Fibroblast of mammary gland (primary cell): ENCODE data around the gene HDDC3.

ENCODE experiments used
- DNase-seq: peaks from one replicate; pipeline ENCODE4 v3.0.0-alpha.2; 2010; ENCODE audit warnings: low read depth
- H3K4me3 ChIP-seq: 2 replicates; pipeline ENCODE4 v1.5.1; 2011; ENCODE audit warnings: low read depth, mild to moderate bottlenecking, low read length, moderate library complexity; ENCODE audit not compliant: control insufficient read depth
- TF ChIP-seq, protein P1 (sequence below): conservative IDR thresholded peaks from 2 replicates; pipeline ENCODE4 v1.5.1; 2011; ENCODE audit warnings: low read depth, low read length, inconsistent platforms; ENCODE audit not compliant: control insufficient read depth, insufficient read depth

The HDDC3 gene

GRCh38 chr15:90959894-90960293 lies 27.5 kb upstream of the HDDC3 start:
- TF ChIP-seq, protein P1, sequence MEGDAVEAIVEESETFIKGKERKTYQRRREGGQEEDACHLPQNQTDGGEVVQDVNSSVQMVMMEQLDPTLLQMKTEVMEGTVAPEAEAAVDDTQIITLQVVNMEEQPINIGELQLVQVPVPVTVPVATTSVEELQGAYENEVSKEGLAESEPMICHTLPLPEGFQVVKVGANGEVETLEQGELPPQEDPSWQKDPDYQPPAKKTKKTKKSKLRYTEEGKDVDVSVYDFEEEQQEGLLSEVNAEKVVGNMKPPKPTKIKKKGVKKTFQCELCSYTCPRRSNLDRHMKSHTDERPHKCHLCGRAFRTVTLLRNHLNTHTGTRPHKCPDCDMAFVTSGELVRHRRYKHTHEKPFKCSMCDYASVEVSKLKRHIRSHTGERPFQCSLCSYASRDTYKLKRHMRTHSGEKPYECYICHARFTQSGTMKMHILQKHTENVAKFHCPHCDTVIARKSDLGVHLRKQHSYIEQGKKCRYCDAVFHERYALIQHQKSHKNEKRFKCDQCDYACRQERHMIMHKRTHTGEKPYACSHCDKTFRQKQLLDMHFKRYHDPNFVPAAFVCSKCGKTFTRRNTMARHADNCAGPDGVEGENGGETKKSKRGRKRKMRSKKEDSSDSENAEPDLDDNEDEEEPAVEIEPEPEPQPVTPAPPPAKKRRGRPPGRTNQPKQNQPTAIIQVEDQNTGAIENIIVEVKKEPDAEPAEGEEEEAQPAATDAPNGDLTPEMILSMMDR = no peak
- H3K4me3 ChIP-seq = no peak overlapping the region
- DNase-seq = no peak

GRCh38 chr15:90959028-90959595 lies 26.8 kb upstream of the HDDC3 start:
- TF ChIP-seq, protein P1 = no peak
- DNase-seq = no peak

DNA sequence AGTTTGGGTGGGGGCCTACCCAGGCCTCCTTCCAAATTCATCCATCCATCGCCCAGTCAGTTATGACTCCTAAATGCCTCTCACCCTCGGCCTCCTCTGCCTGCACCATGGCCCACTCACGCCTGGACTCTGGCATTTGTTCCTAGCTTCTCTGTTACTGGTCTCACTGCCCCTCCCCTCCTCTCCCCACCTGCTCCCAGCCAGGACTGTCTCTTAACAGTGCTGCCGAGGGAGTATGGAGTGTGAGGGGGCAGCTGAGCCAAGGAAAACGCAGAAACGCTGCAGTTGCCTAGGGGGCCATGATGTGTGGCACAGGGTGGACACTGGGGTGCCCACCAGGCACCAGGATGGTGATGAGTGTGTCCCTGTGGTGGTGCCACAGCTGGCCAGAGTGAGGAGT lies 25.4 kb upstream of the HDDC3 start:
- peak overlapping the region; percentile 44 for H3K4me3 ChIP-seq
- TF ChIP-seq, protein P1 = no peak
- DNase-seq = no peak

More at GRCh38 chr15:90959028-90959595, 26.8 kb upstream of the HDDC3 start:
- H3K4me3 ChIP-seq = no peak overlapping the region

DNA sequence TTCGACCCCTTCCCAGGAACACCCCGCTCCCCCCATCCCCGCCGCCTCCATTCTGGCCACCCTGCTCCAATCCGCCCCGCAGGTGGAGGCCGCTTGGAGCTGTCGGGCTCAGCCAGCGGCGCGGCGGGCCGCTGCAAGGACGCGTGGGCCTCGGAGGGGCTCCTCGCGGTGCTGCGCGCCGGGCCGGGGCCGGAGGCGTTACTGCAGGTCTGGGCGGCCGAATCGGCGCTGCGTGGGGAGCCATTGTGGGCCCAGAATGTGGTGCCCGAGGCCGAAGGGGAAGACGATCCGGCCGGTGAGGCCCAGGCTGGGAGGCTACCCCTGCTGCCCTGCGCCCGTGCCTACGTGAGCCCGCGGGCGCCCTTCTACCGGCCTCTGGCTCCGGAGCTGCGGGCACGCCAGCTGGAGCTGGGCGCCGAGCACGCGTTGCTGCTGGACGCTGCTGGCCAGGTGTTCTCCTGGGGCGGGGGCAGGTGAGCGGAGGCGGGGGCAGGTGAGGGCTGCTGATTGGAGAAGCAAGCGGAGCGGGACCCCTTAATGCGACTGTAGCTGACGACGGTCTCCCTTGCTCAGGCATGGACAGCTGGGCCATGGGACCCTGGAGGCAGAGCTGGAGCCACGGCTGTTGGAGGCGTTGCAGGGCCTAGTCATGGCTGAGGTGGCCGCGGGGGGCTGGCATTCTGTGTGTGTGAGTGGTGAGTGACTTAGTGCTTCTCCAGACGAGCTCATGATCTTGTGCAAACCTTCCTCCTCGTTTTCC lies 24.9 kb upstream of the HDDC3 start:
- TF ChIP-seq, protein P1 = no peak
- H3K4me3 ChIP-seq = peak overlapping the region; percentile 55
- peak; percentile 64 for DNase-seq

DNA sequence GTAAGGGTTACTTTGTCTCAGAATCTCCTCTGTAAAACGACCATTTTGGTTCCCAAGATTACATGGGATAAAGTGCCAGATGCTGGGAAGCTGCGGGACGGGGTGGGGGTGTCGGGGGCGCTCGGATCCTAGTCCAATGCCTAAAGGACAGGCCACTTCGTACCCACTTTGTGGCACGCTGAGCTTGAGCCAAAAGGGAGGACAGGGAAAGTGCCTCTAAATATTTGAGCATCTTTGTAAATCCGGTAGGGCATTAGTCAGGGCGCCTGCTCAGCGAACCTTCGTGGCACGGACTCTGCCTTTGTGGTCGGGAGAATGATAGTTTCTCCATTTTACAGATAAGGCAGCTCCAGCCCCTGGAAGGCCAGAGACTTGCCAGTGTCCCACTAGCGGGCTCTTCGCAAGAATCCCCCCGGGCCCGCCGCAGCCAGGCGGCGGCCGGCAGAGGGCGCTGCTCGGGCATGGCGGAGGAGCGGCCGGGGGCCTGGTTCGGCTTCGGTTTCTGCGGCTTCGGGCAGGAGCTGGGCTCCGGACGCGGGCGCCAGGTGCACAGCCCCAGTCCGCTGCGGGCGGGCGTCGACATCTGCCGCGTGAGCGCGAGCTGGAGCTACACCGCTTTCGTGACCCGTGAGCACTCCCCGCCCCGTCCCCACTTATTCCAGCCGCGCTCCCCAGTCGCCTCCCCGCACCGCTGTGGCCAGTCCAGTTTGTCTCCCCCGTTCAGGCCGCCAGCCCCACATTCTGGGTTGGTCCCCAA lies 24.1 kb upstream of the HDDC3 start:
- TF ChIP-seq, protein P1 = peak; percentile 47
- peak overlapping the region; percentile 73 for H3K4me3 ChIP-seq
- DNase-seq = peak; percentile 59

DNA sequence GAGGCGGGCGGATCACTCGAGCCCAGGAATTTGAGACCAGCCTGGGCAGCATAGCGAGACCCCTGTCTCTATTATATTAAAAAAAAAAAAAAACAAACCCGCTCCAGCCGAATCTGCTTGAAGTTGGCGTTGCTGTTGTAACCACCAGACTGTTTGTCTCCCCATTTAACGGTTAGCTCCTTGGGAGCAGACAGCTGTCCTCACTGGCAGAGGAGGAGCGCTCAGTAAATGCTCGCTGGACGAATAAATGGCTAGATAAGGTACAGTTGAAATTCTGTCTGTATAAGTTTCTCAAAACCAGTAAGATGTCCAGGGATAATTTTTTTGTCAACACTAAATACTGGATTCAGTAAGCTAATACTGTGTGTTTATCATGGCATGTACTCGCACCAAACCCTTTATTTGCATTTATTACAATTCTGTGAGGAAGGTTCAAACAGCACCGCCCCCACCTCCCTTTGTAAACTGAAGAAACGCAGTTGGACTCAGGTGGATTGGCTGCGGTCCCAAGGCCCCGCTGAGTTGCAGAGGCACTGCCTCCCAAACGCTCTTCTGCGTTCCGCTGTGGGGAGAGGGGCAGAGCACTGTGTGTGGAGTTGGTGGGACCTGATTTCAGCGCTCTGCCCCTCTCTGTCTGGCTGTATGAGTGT lies 23.4 kb upstream of the HDDC3 start:
- TF ChIP-seq, protein P1 = no peak

More for the DNA sequence above, 23.4 kb upstream of the HDDC3 start:
- peak overlapping the region; percentile 73 for H3K4me3 ChIP-seq
- DNase-seq = no peak
